Esophagus squamous epithelium (tissue), 5 donors: ENCODE results near the gene UPP2. TPM values are rescaled to one million over a fixed set of nuclear protein-coding genes. Genes with fewer than 3 reads are reported as not detected.

Source experiments
- DNase-seq: peaks from one replicate; lab custom pipeline; 2025; lab: John Stamatoyannopoulos, UW
- H3K27ac ChIP-seq, 4 donors: fragments of 200-600 bp; sonication (generic); one replicate each; pipeline ENCODE4 v1.5.1; 2016 to 2019; ENCODE audit warnings: mild to moderate bottlenecking in 1 of 4
- H3K27me3 ChIP-seq, 4 donors: fragments of 200-600 bp; sonication (generic); 1 replicate in 3 of 4; 2 replicates in 1 of 4; pipeline versions ENCODE4 v1.5.1 to v1.6.0; 2017 to 2021; ENCODE audit warnings: antibody characterized with exemption in 1 of 4
- H3K36me3 ChIP-seq, 3 donors: fragments of 200-600 bp; sonication (generic); one replicate each; pipeline ENCODE4 v1.5.1; 2016 to 2019
- H3K4me1 ChIP-seq, 3 donors: fragments of 200-600 bp; sonication (generic); one replicate each; pipeline ENCODE4 v1.5.1; 2017 to 2019
- H3K4me3 ChIP-seq, 4 donors: fragments of 200-600 bp; sonication (generic); 1 replicate in 3 of 4; 2 replicates in 1 of 4; pipeline ENCODE4 v1.5.1; 2016 to 2019; ENCODE audit warnings: mild to moderate bottlenecking in 2 of 4, moderate library complexity in 1 of 4
- H3K9me3 ChIP-seq, 3 donors: fragments of 200-600 bp; sonication (generic); one replicate each; pipeline ENCODE4 v1.5.1; 2016 to 2019
- POLR2A ChIP-seq, 4 donors: fragments of 450-650 bp; IDR thresholded peaks; one replicate each; pipeline ENCODE4 v1.6.1; 2017; ENCODE audit warnings: antibody characterized with exemption in 4 of 4, mild to moderate bottlenecking in 4 of 4, moderate library complexity in 3 of 4
- WGBS, 2 donors: methylation state at CpG; one replicate each; pipeline ENCODE4 v1.1.5; 2018; 5-methylcytosine and 5-hydroxymethylcytosine counted together
- intact Hi-C: fragments of 100-400 bp; cut with DNase I; formaldehyde crosslinking; loops from one replicate; pipeline ENCODE4 v1.15.0; 2022
- total RNA-seq, 4 donors: library from RNA; depleted of rRNA; stranded (reverse); fragments of >200 nt; gene quantifications; one replicate each; pipeline ENCODE4 v1.1.0, GENCODE V29; 2016
- TF ChIP-seq, protein P1 (sequence below), 6 experiments: fragments of 450-650 bp in 4 of 6; fragments of 200-600 bp in 2 of 6; sonication (generic) in 2 of 6; IDR thresholded peaks; one replicate each; pipeline ENCODE4 v1.5.1; 2016 to 2019; ENCODE audit warnings: antibody characterized with exemption in 6 of 6, mild to moderate bottlenecking in 4 of 6, moderate library complexity in 4 of 6
- donor health status: DM: yes; HTN: yes; CAD: no.

The UPP2 gene
- total RNA-seq, 4 donors from 2014 or later: not detected

DNA sequence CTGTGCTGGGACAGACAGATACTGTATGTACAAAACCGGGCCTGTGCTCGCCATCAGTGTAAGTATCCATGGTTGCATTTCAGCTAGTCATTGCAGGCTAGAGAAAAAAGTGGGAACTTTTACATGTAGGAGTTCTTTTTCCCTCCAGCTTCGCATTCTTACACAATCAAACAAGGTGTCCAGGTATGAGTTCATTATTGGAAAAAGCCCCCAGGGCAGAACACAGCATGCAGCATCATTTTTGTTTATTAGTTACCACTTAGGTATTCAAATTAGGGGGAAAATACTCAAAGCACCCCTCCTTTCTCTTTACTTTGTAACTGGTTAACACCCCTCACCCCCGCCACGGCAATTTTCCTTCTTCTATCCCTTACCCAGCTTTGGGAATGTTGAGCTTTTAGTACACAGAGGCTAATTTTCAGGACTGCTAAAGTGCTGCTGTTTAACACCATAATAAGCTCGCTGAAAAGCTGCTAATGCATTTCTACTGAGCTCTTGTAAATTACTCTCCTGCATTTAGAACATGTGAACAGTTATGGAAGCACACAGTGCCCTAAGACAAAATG lies 13.6 kb downstream of the UPP2 start:
- no peaks in the 10 kb centered on the region for H3K27me3 ChIP-seq
- DNase-seq: no peak
- no peak for TF ChIP-seq POLR2A (IDR thresholded peaks at IDR 0.05)
- TF ChIP-seq, protein P1, sequence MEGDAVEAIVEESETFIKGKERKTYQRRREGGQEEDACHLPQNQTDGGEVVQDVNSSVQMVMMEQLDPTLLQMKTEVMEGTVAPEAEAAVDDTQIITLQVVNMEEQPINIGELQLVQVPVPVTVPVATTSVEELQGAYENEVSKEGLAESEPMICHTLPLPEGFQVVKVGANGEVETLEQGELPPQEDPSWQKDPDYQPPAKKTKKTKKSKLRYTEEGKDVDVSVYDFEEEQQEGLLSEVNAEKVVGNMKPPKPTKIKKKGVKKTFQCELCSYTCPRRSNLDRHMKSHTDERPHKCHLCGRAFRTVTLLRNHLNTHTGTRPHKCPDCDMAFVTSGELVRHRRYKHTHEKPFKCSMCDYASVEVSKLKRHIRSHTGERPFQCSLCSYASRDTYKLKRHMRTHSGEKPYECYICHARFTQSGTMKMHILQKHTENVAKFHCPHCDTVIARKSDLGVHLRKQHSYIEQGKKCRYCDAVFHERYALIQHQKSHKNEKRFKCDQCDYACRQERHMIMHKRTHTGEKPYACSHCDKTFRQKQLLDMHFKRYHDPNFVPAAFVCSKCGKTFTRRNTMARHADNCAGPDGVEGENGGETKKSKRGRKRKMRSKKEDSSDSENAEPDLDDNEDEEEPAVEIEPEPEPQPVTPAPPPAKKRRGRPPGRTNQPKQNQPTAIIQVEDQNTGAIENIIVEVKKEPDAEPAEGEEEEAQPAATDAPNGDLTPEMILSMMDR (IDR thresholded peaks at IDR 0.05): no peak
- no peaks in the 10 kb centered on the region for H3K9me3 ChIP-seq
- intact Hi-C loops: no loop called here
- H3K36me3 ChIP-seq: no peaks in the 10 kb centered on the region
- WGBS, 2 donors: 64 to 74% methylated on average over 6 of the region's 6 CpGs
- no peaks in the 10 kb centered on the region for H3K4me1 ChIP-seq
- no peak overlapping the region for H3K27ac ChIP-seq
- no peak overlapping the region for H3K4me3 ChIP-seq

- Histone ChIP-seq H3K27me3 (no peaks in the 10 kb centered on the region), H3K27ac (no peak overlapping the region), H3K36me3 (no peaks in the 10 kb centered on the region), H3K9me3 (no peaks in the 10 kb centered on the region), H3K4me1 (no peaks in the 10 kb centered on the region), H3K4me3 (no peak overlapping the region)
- intact Hi-C loops: no loop called here
- DNase-seq: no peak
- WGBS, 2 donors: 84 to 87% methylated on average over 3 of the region's 3 CpGs
- TF ChIP-seq POLR2A (IDR thresholded peaks at IDR 0.05): no peak
- TF ChIP-seq, protein P1 (IDR thresholded peaks at IDR 0.05): no peak
Measured at GRCh38 chr2:158116936-158117335, 15.3 kb downstream of the UPP2 start.

DNA sequence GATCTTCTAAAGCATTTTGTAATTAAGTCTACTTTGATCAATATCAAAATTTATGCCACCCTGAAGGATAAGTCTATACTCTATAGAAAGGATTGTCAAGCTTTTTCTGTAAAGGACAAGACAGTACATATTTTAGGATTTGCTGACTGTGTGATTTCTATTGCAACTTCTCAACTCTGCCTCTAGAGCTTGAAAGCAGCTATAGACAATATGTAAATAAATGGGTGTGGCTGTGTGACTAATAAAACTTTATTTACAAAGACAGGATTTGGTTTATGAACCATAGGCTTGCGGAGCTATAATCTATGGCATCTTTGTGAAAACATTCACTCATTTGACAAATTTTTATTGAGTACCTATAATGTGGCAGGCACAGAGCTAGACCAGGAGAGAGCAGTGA lies 18.4 kb downstream of the UPP2 start:
- Histone ChIP-seq H3K36me3 (no peaks in the 10 kb centered on the region), H3K4me3 (no peak overlapping the region), H3K4me1 (no peaks in the 10 kb centered on the region), H3K9me3 (no peaks in the 10 kb centered on the region), H3K27ac (no peak overlapping the region), H3K27me3 (no peaks in the 10 kb centered on the region)
- no peak for DNase-seq
- TF ChIP-seq, protein P1 (IDR thresholded peaks at IDR 0.05): no peak
- no peak for TF ChIP-seq POLR2A (IDR thresholded peaks at IDR 0.05)
- 76 to 88% methylated on average over 1 of the region's 1 CpG for whole genome bisulfite sequencing, 2 donors
- intact Hi-C loops: no loop called here

DNA sequence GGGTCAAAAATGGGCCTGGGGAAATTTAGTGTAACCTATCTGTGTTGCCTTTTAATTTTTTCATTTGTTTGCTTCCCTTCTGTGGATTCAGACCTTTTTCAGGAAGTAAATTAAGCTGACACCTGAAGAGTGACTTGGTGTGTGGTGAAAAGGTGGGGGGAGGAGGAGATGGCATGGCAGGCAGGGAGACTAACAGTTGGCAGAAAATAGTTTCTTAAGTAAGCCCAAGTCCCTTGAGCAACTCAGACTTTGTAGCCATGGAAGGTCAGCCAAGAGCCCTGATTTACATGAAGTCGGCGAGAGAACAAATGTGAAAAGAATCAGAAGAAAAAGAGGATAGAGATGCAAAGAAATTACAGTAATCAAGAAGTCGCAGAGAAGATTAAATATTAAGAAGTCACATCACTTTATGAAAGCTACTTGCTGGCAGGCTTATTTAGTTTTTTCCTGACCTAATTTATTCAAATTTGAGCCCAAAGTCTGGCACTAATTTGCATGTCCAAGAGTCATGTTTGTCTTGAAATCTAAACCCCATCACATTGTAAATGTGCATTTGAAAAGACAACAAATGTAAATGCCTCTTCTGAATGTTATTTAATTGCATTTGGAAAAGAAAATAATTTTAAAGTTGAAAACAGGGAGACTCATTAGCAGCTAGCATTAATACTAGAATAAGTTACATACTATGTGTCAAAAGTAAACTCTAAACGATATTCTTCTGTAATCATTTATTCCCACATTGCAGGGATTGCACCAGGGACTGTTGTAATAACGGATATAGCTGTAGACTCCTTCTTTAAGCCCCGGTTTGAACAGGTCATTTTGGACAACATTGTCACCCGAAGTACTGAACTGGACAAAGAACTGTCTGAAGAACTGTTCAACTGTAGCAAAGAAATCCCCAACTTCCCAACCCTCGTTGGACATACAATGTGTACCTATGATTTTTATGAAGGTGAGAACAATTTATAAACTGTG lies 19.3 kb downstream of the UPP2 start:
- intact Hi-C loops: no loop called here
- Histone ChIP-seq H3K27ac (no peak overlapping the region), H3K9me3 (no peaks in the 10 kb centered on the region), H3K4me3 (no peak overlapping the region), H3K4me1 (no peaks in the 10 kb centered on the region), H3K36me3 (no peaks in the 10 kb centered on the region), H3K27me3 (no peaks in the 10 kb centered on the region)
- DNase-seq: no peak
- 61 to 75% methylated on average over 8 of the region's 8 CpGs for WGBS, 2 donors
- TF ChIP-seq, protein P1 (IDR thresholded peaks at IDR 0.05): no peak
- TF ChIP-seq POLR2A (IDR thresholded peaks at IDR 0.05): no peak

DNA sequence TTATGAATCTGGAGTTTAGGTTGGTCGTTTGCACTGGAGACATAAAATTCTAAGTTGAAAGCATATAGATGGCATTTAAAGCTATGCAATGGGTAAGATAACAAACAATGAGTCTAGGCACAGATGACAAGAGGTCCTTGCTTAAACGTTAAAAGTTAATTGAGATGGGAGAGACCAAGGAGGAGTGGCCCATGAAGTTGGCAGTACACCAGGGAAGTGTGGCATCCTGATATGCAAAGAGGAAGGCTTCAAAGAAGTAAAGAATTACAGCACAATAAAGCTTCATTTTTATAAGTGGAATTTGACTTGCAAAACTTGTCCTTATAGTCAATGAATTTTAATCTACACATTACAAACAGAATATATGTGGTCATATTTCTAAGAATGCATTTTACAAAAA lies 23.2 kb downstream of the UPP2 start:
- no peak overlapping the region for H3K4me3 ChIP-seq
- no peak for TF ChIP-seq POLR2A (IDR thresholded peaks at IDR 0.05)
- TF ChIP-seq, protein P1 (IDR thresholded peaks at IDR 0.05): no peak
- no peak for DNase-seq
- H3K36me3 ChIP-seq: no peaks in the 10 kb centered on the region
- WGBS, 2 donors: 48 to 61% methylated on average over 2 of the region's 2 CpGs
- H3K4me1 ChIP-seq: no peaks in the 10 kb centered on the region
- no peaks in the 10 kb centered on the region for H3K9me3 ChIP-seq
- H3K27me3 ChIP-seq: no peaks in the 10 kb centered on the region
- intact Hi-C loops: no loop called here
- no peak overlapping the region for H3K27ac ChIP-seq
